NCI-H2081 treated with DMSO at 0.1 percent for 48 hours (cell line): ENCODE data around the gene PROS1.
"Not testable (repeated sequence)": the region's sequence is repeated elsewhere in the genome, so short reads cannot be mapped to it uniquely, and the experiment has no call there.

ENCODE experiments used
- DNase-seq: peaks from one replicate; lab custom pipeline; 2025; lab: John Stamatoyannopoulos, UW

Gene PROS1

GRCh38 chr3:93969443-93969842 lies 4.3 kb downstream of the PROS1 start:
- DNase-seq, result no peak

- not testable (repeated sequence) for DNase-seq
Observed at GRCh38 chr3:93965106-93965505, 8.6 kb downstream of the PROS1 start.

GRCh38 chr3:93962798-93963197 lies 10.9 kb downstream of the PROS1 start:
- DNase-seq, result no peak

GRCh38 chr3:93961489-93961888 lies 12.2 kb downstream of the PROS1 start:
- no peak for DNase-seq

GRCh38 chr3:93961026-93961425 lies 12.7 kb downstream of the PROS1 start:
- DNase-seq, result no peak

- DNase-seq, result not testable (repeated sequence)
Observed at GRCh38 chr3:93949958-93950357, 23.7 kb downstream of the PROS1 start.

GRCh38 chr3:93937485-93937884 lies 36.2 kb downstream of the PROS1 start:
- DNase-seq, result not testable (repeated sequence)

- no peak for DNase-seq
Observed at GRCh38 chr3:93936549-93936948, 37.1 kb downstream of the PROS1 start.

- no peak for DNase-seq
Observed at GRCh38 chr3:93934366-93935046, 39.2 kb downstream of the PROS1 start.

- no peak for DNase-seq
Observed at GRCh38 chr3:93931597-93932229, 42.0 kb downstream of the PROS1 start.

GRCh38 chr3:93930041-93930440 lies 43.7 kb downstream of the PROS1 start:
- no peak for DNase-seq

- DNase-seq, result no peak
Observed at GRCh38 chr3:93926789-93927188, 46.9 kb downstream of the PROS1 start.

- DNase-seq, result no peak
Observed at GRCh38 chr3:93924491-93924890, 49.2 kb downstream of the PROS1 start.

GRCh38 chr3:93923006-93923405 lies 50.7 kb downstream of the PROS1 start:
- no peak for DNase-seq

- DNase-seq, result not testable (repeated sequence)
Observed at GRCh38 chr3:93917546-93918029, 56.1 kb downstream of the PROS1 start.

- not testable (repeated sequence) for DNase-seq
Observed at GRCh38 chr3:93913623-93914022, 60.1 kb downstream of the PROS1 start.

GRCh38 chr3:93911206-93911605 lies 62.5 kb downstream of the PROS1 start:
- DNase-seq, result no peak

- DNase-seq, result no peak
Observed at GRCh38 chr3:93910097-93910496, 63.6 kb downstream of the PROS1 start.

GRCh38 chr3:93907132-93907531 lies 66.6 kb downstream of the PROS1 start:
- DNase-seq, result no peak

GRCh38 chr3:93906245-93906644 lies 67.5 kb downstream of the PROS1 start:
- no peak for DNase-seq

- DNase-seq, result no peak
Observed at GRCh38 chr3:93904568-93904967, 69.1 kb downstream of the PROS1 start.

GRCh38 chr3:93878250-93879017 lies 95.3 kb downstream of the PROS1 start:
- not testable (repeated sequence) for DNase-seq

- not testable (repeated sequence) for DNase-seq
Observed at GRCh38 chr3:93877427-93877826, 96.3 kb downstream of the PROS1 start.
